Regular cardiac myocyte (primary cell): Measurements from ENCODE around the gene SNRNP40. TPM values are rescaled to one million over a fixed set of nuclear protein-coding genes. Genes with fewer than 3 reads are reported as not detected.

ENCODE experiments used
- total RNA-seq: library from RNA; depleted of rRNA; stranded (reverse); fragments of >200 nt; gene quantifications from 2 replicates; pipeline ENCODE4 v1.2.3, GENCODE V29; 2014

The SNRNP40 gene
- 75.5 and 160 TPM in 2 replicates for total RNA-seq

DNA sequence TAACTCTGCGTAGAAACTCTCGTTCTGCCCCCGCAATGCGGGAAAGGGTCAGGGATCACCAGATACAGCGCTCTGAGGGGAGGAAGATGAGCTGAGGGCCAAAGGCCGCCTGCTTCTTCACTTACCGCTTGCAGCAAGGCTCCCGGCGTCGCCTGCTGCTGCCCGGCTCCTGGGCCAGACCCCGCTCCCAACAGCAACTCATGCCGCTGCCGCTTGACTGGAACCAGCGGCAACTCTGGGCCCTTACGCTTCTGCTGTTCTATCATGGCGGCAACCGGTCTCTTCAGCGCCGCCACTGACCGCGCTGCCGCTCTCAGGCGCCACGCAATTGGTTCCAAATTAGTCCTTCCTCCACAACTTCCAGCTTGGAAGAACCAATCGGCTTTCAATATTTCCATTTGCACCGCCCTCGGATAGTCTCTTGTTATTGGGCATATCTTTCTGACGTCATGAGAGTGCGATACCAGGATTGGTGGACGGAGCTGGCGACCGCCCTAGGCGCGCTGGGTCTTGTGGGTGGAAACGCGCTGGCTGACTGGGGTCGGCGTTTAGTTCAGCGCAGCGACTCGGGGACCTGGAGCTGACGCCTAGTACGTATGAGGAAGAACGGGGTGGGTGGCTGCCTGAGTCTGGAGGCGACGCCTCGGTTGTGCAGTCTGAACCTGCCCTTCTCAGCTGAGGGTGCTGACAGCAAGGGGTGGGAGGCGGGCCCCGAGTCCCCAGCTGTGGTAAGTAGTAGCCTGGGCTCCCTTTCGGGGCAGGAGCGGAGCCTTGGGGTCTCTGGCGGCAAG lies at the start of gene SNRNP40, which contains the start of gene ZCCHC17:
Gene SNRNP40 (minus strand): TSS at position 303 of the 791 bp plus-strand sequence. CDS start 37 bp downstream, at position 266.
Gene ZCCHC17 (plus strand): TSS at position 547 of the 791 bp plus-strand sequence. CDS start 13,067 bp downstream, outside the sequence.

DNA sequence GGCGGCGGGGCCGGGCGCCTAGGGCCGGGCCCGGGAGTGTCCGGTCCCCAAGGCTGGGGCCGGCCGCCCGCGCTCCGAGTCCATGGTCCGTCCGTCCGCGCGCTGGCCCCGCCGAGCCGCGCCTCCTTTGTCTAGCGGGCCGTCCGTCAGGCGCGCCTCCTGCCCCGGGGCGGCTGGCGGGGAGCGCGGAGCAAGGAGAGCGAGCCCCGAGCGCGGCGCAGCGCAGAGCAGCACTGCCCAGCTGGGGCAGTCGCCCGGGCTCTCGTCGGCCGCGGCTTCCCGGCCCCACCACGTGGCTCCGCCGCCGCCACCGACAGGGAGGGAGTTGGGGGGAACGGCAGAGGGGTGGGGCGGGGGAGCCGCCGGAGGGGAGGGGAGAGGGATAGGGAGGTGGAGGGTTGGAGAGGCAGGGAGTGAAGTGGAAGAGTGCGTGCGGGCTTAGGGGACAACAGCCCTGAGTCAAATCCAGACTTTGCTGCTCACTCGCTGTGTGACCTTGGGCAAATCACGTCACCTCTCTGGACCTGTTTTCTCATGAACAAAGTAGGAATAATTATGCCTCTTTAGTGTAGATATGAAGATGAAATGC lies 56.8 kb downstream of the SNRNP40 start, which contains the start of gene NKAIN1:
Gene NKAIN1 (minus strand): TSS at position 235 of the 589 bp plus-strand sequence. CDS start 340 bp downstream, outside the sequence.

Other genes with a start within 250 kb of the SNRNP40 start
- gene PUM1, start 231.1 kb downstream of the SNRNP40 start, total RNA-seq: 60.6 and 63.5 TPM in 2 replicates
- under 0.01 TPM in 1 of 2 replicates, not detected in the other for gene NKAIN1, start 56.9 kb downstream of the SNRNP40 start, total RNA-seq
- gene ZCCHC17, start 244 bp upstream of the SNRNP40 start, total RNA-seq: 33.3 and 55.2 TPM in 2 replicates
- 2.7 and 2.8 TPM in 2 replicates for gene FABP3, start 76.3 kb upstream of the SNRNP40 start, total RNA-seq
- 1.4 and 3.6 TPM in 2 replicates for gene SERINC2, start 116.4 kb upstream of the SNRNP40 start, total RNA-seq